ENCODE data around the gene NUBP2.

NUBP2 gene

GRCh38 chr16:1809281-1809801, 26.6 kb downstream of the NUBP2 start:
- no peak for DNase-seq (ENCODE audit: low spot score)

- DNase-seq (ENCODE audit: low spot score), result no peak
Observed at GRCh38 chr16:1810106-1810505, 27.3 kb downstream of the NUBP2 start.

GRCh38 chr16:1810536-1810935, 27.8 kb downstream of the NUBP2 start:
- DNase-seq (ENCODE audit: low spot score), result no peak

- peak; percentile 43 for DNase-seq (ENCODE audit: low spot score)
Observed at GRCh38 chr16:1812732-1813163, 30.0 kb downstream of the NUBP2 start.

- DNase-seq (ENCODE audit: low spot score), result no peak
Observed at GRCh38 chr16:1815461-1815860, 32.7 kb downstream of the NUBP2 start.

- no peak for DNase-seq (ENCODE audit: low spot score)
Observed at GRCh38 chr16:1816396-1817275, 33.9 kb downstream of the NUBP2 start.

- no peak for DNase-seq (ENCODE audit: low spot score)
Observed at GRCh38 chr16:1817276-1817589, 34.5 kb downstream of the NUBP2 start.

- no peak for DNase-seq (ENCODE audit: low spot score)
Observed at GRCh38 chr16:1817716-1818115, 35.0 kb downstream of the NUBP2 start.

- DNase-seq (ENCODE audit: low spot score), result no peak
Observed at GRCh38 chr16:1818204-1818872, 35.6 kb downstream of the NUBP2 start.

- DNase-seq (ENCODE audit: low spot score), result no peak
Observed at GRCh38 chr16:1818873-1819525, 36.2 kb downstream of the NUBP2 start.

- DNase-seq (ENCODE audit: low spot score), result no peak
Observed at GRCh38 chr16:1819611-1820010, 36.9 kb downstream of the NUBP2 start.

GRCh38 chr16:1820096-1820945, 37.6 kb downstream of the NUBP2 start:
- no peak for DNase-seq (ENCODE audit: low spot score)

GRCh38 chr16:1820946-1821290, 38.2 kb downstream of the NUBP2 start:
- DNase-seq (ENCODE audit: low spot score), result no peak

- DNase-seq (ENCODE audit: low spot score), result no peak
Observed at GRCh38 chr16:1821861-1822611, 39.3 kb downstream of the NUBP2 start.

GRCh38 chr16:1822801-1823200, 40.0 kb downstream of the NUBP2 start:
- DNase-seq (ENCODE audit: low spot score), result no peak

GRCh38 chr16:1823821-1824220, 41.1 kb downstream of the NUBP2 start:
- DNase-seq (ENCODE audit: low spot score), result no peak

GRCh38 chr16:1825381-1825863, 42.7 kb downstream of the NUBP2 start:
- DNase-seq (ENCODE audit: low spot score), result no peak

- DNase-seq (ENCODE audit: low spot score), result peak; percentile 65
Observed at GRCh38 chr16:1825864-1826690, 43.3 kb downstream of the NUBP2 start.

- peak; percentile 86 for DNase-seq (ENCODE audit: low spot score)
Observed at GRCh38 chr16:1826691-1827573, 44.2 kb downstream of the NUBP2 start, which contains the start of the genes FAHD1 and HAGH. Gene FAHD1 (plus strand): TSS chr16:1827206. CDS start chr16:1827239, 33 bp downstream. Gene HAGH (minus strand): TSS chr16:1826825. CDS start chr16:1826787, 38 bp downstream.
